GM12878 (cell line): ENCODE measurements around the gene THAP11. TPM values are rescaled to one million over a fixed set of nuclear protein-coding genes. Genes with fewer than 3 reads are reported as not detected.

Experiments used
- ATAC-seq: fragments of 200-7000 bp; cut with Tn5 transposase; 3 replicates; pipeline ENCODE4 v1.9.1; 2020; ENCODE audit warnings: mild to moderate bottlenecking, moderate library complexity
- BruUV-seq: library from RNA; stranded (reverse); fragments of 400-500 nt; replicated peaks from 2 replicates; lab custom pipeline; 2021; lab: Mats Ljungman, UMichigan
- CTCF ChIA-PET: fragments of 300-600 bp; sonication (Branson Sonifier 250); formaldehyde crosslinking; extraction: SDS; loops from one replicate; lab custom pipeline; 2021; ENCODE audit warnings: inconsistent platforms; lab: Yijun Ruan, JAX
- POLR2A ChIA-PET: fragments of 350-600 bp; formaldehyde crosslinking; extraction: SDS; loops from one replicate; lab custom pipeline; 2021; ENCODE audit warnings: inconsistent platforms; lab: Charles Lee
- RAD21 ChIA-PET: fragments of 300-600 bp; sonication (Branson Sonifier 250); formaldehyde crosslinking; loops from one replicate; lab custom pipeline; 2023; ENCODE audit warnings: antibody characterized with exemption; ENCODE audit not compliant: unreplicated experiment; lab: Charles Lee
- SMC1A ChIA-PET: fragments of 300-600 bp; sonication (Branson Sonifier 250); formaldehyde crosslinking; loops from one replicate; lab custom pipeline; 2023; ENCODE audit not compliant: unreplicated experiment, uncharacterized antibody; lab: Charles Lee
- DNase-seq: peaks from one replicate; pipeline ENCODE4 v3.0.0-alpha.2; 2011; ENCODE audit warnings: low read depth, low spot score
- FAIRE-seq: peaks from 3 replicates; lab custom pipeline; 2011; peaks lifted over from hg19 to GRCh38; lab: Jason Lieb, UNC
- H2AFZ ChIP-seq: 2 replicates; pipeline ENCODE4 v1.6.0; 2011; ENCODE audit warnings: low read depth, low read length, control low read depth; ENCODE audit not compliant: control insufficient read depth
- H3K27ac ChIP-seq: 2 replicates; pipeline ENCODE4 v1.5.1; 2011; ENCODE audit warnings: control low read depth; ENCODE audit not compliant: control insufficient read depth, insufficient read depth
- H3K27me3 ChIP-seq, 2 experiments: replicated peaks in 1 of 2; 2 replicates each; pipeline versions ENCODE4 v1.6.0 to v1.6.1; 2011; ENCODE audit warnings: low read length in 1 of 2; ENCODE audit not compliant: control insufficient read depth in 2 of 2, insufficient read depth in 2 of 2
- H3K36me3 ChIP-seq, 2 experiments: 2 replicates each; pipeline ENCODE4 v1.5.1; 2011; ENCODE audit warnings: low read length in 1 of 2; ENCODE audit not compliant: control insufficient read depth in 2 of 2, insufficient read depth in 2 of 2
- H3K4me1 ChIP-seq: 2 replicates; pipeline ENCODE4 v1.6.1; 2011; ENCODE audit warnings: mild to moderate bottlenecking, low read length, moderate library complexity, mixed read lengths; ENCODE audit not compliant: control insufficient read depth, insufficient read depth
- H3K4me2 ChIP-seq: 2 replicates; pipeline ENCODE4 v1.6.0; 2011; ENCODE audit warnings: control low read depth; ENCODE audit not compliant: control insufficient read depth, insufficient read depth
- H3K4me3 ChIP-seq: fragments of 200-600 bp; sonication (generic); 2 replicates; pipeline ENCODE4 v1.5.1; 2016
- H3K79me2 ChIP-seq: 2 replicates; pipeline ENCODE4 v1.6.0; 2011; ENCODE audit warnings: low read length; ENCODE audit not compliant: control insufficient read depth, insufficient read depth
- H3K9ac ChIP-seq: 2 replicates; pipeline ENCODE4 v1.8.0; 2011; ENCODE audit warnings: low read length, control low read depth, mixed read lengths; ENCODE audit not compliant: control insufficient read depth, insufficient read depth
- H3K9me3 ChIP-seq: replicated peaks from 3 replicates; pipeline ENCODE4 v1.5.1; 2011; ENCODE audit warnings: mild to moderate bottlenecking, low read length; ENCODE audit not compliant: control insufficient read depth, insufficient read depth
- H4K20me1 ChIP-seq: 2 replicates; pipeline ENCODE4 v1.6.0; 2011; ENCODE audit not compliant: control insufficient read depth, insufficient read depth
- ATF3 ChIP-seq: IDR thresholded peaks from 2 replicates; pipeline ENCODE4 v1.6.1; 2011; ENCODE audit warnings: low read depth, mild to moderate bottlenecking, low read length, moderate library complexity, borderline replicate concordance; ENCODE audit errors: extremely low read depth
- BCL11A ChIP-seq: IDR thresholded peaks from 2 replicates; pipeline ENCODE4 v1.6.1; 2011; ENCODE audit warnings: low read depth, low read length
- DPF2 ChIP-seq: fragments of 450-650 bp; IDR thresholded peaks from 2 replicates; pipeline ENCODE4 v1.6.1; 2017; ENCODE audit warnings: mild to moderate bottlenecking
- IRF4 ChIP-seq: IDR thresholded peaks from 2 replicates; pipeline ENCODE4 v1.6.1; 2011; ENCODE audit warnings: low read depth, low read length
- NFXL1 ChIP-seq: fragments of 450-650 bp; IDR thresholded peaks from 2 replicates; pipeline ENCODE4 v1.6.1; 2017; ENCODE audit warnings: antibody characterized with exemption, mild to moderate bottlenecking, borderline replicate concordance
- NR2C1 ChIP-seq: fragments of 450-650 bp; IDR thresholded peaks from 2 replicates; pipeline ENCODE4 v1.6.1; 2017; ENCODE audit warnings: antibody characterized with exemption, mild to moderate bottlenecking, moderate library complexity
- PBX3 ChIP-seq: IDR thresholded peaks from 2 replicates; pipeline ENCODE4 v1.6.1; 2011; ENCODE audit warnings: mild to moderate bottlenecking, low read depth, low read length, moderate library complexity; ENCODE audit not compliant: insufficient replicate concordance
- POLR2A ChIP-seq: IDR thresholded peaks from 2 replicates; pipeline ENCODE4 v1.6.1; 2011; ENCODE audit warnings: low read depth, mild to moderate bottlenecking, low read length
- RAD51 ChIP-seq: fragments of 450-650 bp; IDR thresholded peaks from 2 replicates; pipeline ENCODE4 v1.6.1; 2016; ENCODE audit warnings: moderate library complexity, mild to moderate bottlenecking, inconsistent platforms
- RBBP5 ChIP-seq: fragments of 200-600 bp; sonication (generic); conservative IDR thresholded peaks from 2 replicates; pipeline ENCODE4 v1.6.1; 2016
- SMAD1 ChIP-seq: fragments of 450-650 bp; IDR thresholded peaks from 2 replicates; pipeline ENCODE4 v1.6.1; 2018; ENCODE audit warnings: mild to moderate bottlenecking, low read depth; ENCODE audit not compliant: partially characterized antibody
- SMAD5 ChIP-seq: IDR thresholded peaks from 2 replicates; pipeline ENCODE4 v1.6.1; 2016; ENCODE audit warnings: antibody characterized with exemption, low read depth
- SPI1 ChIP-seq: IDR thresholded peaks from 2 replicates; pipeline ENCODE4 v1.6.1; 2011; ENCODE audit warnings: low read depth, mild to moderate bottlenecking, low read length, moderate library complexity, borderline replicate concordance; ENCODE audit not compliant: insufficient read depth
- SUZ12 ChIP-seq: fragments of 200-600 bp; sonication (generic); IDR thresholded peaks from one replicate; pipeline ENCODE4 v1.6.1; 2018; ENCODE audit warnings: antibody characterized with exemption, mild to moderate bottlenecking; ENCODE audit not compliant: unreplicated experiment
- WRNIP1 ChIP-seq: IDR thresholded peaks from 2 replicates; pipeline ENCODE4 v1.6.1; 2011; ENCODE audit warnings: low read depth, low read length, improper control_type of control experiment, borderline replicate concordance
- WGBS: methylation state at CpG from one replicate; pipeline ENCODE4 v1.1.6; 2016; ENCODE audit warnings: low lambda C conversion rate; ENCODE audit not compliant: insufficient replicate concordance, insufficient coverage; ENCODE audit errors: missing lambda C conversion rate; 5-methylcytosine and 5-hydroxymethylcytosine counted together
- in situ Hi-C: fragments of 300-500 bp; cut with MboI; formaldehyde crosslinking; loops from 9 replicates; pipeline ENCODE4 v1.14.3; 2018; ENCODE audit warnings: mixed read lengths
- intact Hi-C: fragments of 100-400 bp; cut with micrococcal nuclease; formaldehyde crosslinking; loops from one replicate; pipeline ENCODE4 v1.14.2; 2022; ENCODE audit not compliant: unreplicated experiment
- polyA plus RNA-seq, 11 experiments: library from polyadenylated mRNA; depleted of rRNA in 4 of 11; unstranded in 6 of 11; stranded (reverse) in 5 of 11; fragments of >200 nt; fragmentation: Nextera tagmentation in 4 of 11; fragmentation: Illumina TruSeq in 1 of 11; extraction: Ambion mirVana in 4 of 11; extraction: Trizol in 1 of 11; gene quantifications; 1 replicate in 1 of 11; 2 replicates in 10 of 11; pipeline versions ENCODE4 v1.2.1 to v1.2.3, GENCODE V29; 2011 to 2016; ENCODE audit warnings: inconsistent platforms in 2 of 11, missing spikeins in 2 of 11, low read depth in 1 of 11
- total RNA-seq, 4 experiments: library from RNA; depleted of rRNA in 3 of 4; stranded (reverse); fragments of >200 nt in 3 of 4; fragmentation: Illumina TruSeq in 1 of 4; extraction: Trizol in 1 of 4; gene quantifications; 2 replicates each; pipeline versions ENCODE4 v1.2.1 to v1.2.3, GENCODE V29; 2013 to 2021
- TF ChIP-seq, protein P1 (sequence below): IDR thresholded peaks from 2 replicates; pipeline ENCODE4 v1.6.1; 2011; ENCODE audit warnings: borderline replicate concordance, low read depth, mild to moderate bottlenecking, moderate library complexity, low read length; ENCODE audit not compliant: insufficient read depth, poor library complexity, severe bottlenecking
- TF ChIP-seq, protein P2 (sequence below): fragments of 450-650 bp; IDR thresholded peaks from 2 replicates; pipeline ENCODE4 v1.6.1; 2017; ENCODE audit warnings: antibody characterized with exemption, mild to moderate bottlenecking, moderate library complexity

THAP11 gene
- total and polyA plus RNA-seq, 10 of the 15 experiments (the other 5 are each of a cell fraction or from before 2014, with no cell fraction given), result 2.5 to 36.7 (median 21.4) TPM

DNA sequence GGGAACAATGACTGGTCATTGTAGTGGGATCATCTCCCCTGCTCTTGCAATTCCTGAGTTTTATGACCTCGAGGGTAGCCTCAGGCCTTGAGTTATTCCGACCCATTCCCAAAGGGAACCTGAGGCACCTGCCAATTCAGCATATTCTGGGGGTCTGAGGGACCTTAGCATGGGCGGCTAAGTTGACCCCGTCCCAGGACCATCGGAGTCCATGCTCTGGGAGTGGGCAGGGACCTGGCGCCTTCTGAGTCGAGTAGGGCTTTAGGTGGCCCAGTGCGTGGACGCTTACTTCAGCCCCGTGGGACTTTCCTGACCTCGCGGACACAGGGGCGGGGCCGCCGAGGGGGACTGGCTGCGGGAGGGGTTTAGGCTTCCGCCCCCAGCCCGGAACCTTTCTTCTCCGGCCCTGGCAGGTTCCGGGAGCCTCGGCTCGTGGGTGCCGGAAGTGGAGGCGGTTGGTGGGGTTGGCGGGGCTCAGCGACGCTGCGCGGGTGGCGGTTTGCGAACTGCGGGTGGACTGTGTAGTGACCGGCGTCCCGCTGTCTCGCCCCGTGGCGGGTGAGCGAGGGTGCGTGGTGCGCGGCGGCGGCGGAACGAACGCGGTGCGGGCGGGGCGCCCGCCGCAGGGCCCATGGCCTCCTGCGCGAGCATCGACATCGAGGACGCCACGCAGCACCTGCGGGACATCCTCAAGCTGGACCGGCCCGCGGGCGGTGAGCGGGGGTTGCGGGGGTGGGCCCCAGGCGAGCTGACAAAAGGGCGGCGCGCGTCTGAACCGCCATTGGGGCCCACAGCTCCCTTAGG is 30.7 kb downstream of the THAP11 start, which contains the start of gene EDC4:
Gene EDC4 (plus strand): TSS at position 422 of the 804 bp plus-strand sequence. CDS start 210 bp downstream, at position 632.
- ATAC-seq (peak; percentile 97), DNase-seq (peak; percentile 48), FAIRE-seq (no peak)
- peak within 1 kb of the TSS; percentile 96 for H3K9ac ChIP-seq
- H3K4me2 ChIP-seq, result peak within 1 kb of the TSS; percentile 94
- H4K20me1 ChIP-seq, result peaks cover 4% of the 10 kb centered on the region
- BruUV-seq, result no TSS peak
- peak within 1 kb of the TSS; percentile 95 for H2AFZ ChIP-seq
- peaks cover 19% of the 10 kb centered on the region in 2 experiments; a peak in 3 of 4 replicates for H3K36me3 ChIP-seq
- peak within 1 kb of the TSS; percentile 78 for H3K27ac ChIP-seq
- peak within 1 kb of the TSS; percentile 92 for H3K4me3 ChIP-seq
- WGBS, result 5% methylated on average over 49 of the region's 72 CpGs
- POLR2A ChIA-PET, result interaction anchor here (0.5 to 1.2 kb wide), 6 partner anchors 14 to 150 kb away, joined by 3 to 4 read pairs (median 3); partner anchors contain the start of genes DDX28, DUS2 and NUTF2
- H3K79me2 ChIP-seq, result peaks cover 28% of the 10 kb centered on the region
- intact Hi-C loops (loop anchor here (1.0 kb wide), 1 partner anchor 27 kb away; the partner anchor contains the start of gene NUTF2), in situ Hi-C loops (no loop called here)
- H3K4me1 ChIP-seq, result peaks cover 10% of the 10 kb centered on the region
- no peaks in the 10 kb centered on the region for H3K27me3 ChIP-seq
- SMC1A ChIA-PET, result interaction anchor here (0.9 to 1.2 kb wide), 3 partner anchors 27 to 57 kb away, joined by 5 read pairs; partner anchors contain the start of gene NUTF2
- RAD21 ChIA-PET, result interaction anchor here (0.6 to 1.6 kb wide), 5 partner anchors 18 to 201 kb away, joined by 3 to 4 read pairs (median 3); partner anchors contain the start of gene PSKH1
- no peaks in the 10 kb centered on the region for H3K9me3 ChIP-seq
- CTCF ChIA-PET, result interaction anchor here (0.6 to 4.1 kb wide), 4 partner anchors 13 to 118 kb away, joined by 3 to 39 read pairs (median 6); partner anchors contain the start of gene NRN1L
- TF ChIP-seq RAD51 (no peak), PBX3 (no peak), IRF4 (no peak), BCL11A (no peak), POLR2A (peak; percentile 96), RBBP5 (no peak), WRNIP1 (no peak), SMAD1 (peak; percentile 13), NFXL1 (no peak), SPI1 (no peak), DPF2 (peak; percentile 89), NR2C1 (peak; percentile 88), ATF3 (no peak), SMAD5 (peak; percentile 54; the same call in 1 of the 2 replicates), SUZ12 (no peak)
- TF ChIP-seq, protein P1, sequence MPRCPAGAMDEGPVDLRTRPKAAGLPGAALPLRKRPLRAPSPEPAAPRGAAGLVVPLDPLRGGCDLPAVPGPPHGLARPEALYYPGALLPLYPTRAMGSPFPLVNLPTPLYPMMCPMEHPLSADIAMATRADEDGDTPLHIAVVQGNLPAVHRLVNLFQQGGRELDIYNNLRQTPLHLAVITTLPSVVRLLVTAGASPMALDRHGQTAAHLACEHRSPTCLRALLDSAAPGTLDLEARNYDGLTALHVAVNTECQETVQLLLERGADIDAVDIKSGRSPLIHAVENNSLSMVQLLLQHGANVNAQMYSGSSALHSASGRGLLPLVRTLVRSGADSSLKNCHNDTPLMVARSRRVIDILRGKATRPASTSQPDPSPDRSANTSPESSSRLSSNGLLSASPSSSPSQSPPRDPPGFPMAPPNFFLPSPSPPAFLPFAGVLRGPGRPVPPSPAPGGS, result peak; percentile 93
- TF ChIP-seq, protein P2, sequence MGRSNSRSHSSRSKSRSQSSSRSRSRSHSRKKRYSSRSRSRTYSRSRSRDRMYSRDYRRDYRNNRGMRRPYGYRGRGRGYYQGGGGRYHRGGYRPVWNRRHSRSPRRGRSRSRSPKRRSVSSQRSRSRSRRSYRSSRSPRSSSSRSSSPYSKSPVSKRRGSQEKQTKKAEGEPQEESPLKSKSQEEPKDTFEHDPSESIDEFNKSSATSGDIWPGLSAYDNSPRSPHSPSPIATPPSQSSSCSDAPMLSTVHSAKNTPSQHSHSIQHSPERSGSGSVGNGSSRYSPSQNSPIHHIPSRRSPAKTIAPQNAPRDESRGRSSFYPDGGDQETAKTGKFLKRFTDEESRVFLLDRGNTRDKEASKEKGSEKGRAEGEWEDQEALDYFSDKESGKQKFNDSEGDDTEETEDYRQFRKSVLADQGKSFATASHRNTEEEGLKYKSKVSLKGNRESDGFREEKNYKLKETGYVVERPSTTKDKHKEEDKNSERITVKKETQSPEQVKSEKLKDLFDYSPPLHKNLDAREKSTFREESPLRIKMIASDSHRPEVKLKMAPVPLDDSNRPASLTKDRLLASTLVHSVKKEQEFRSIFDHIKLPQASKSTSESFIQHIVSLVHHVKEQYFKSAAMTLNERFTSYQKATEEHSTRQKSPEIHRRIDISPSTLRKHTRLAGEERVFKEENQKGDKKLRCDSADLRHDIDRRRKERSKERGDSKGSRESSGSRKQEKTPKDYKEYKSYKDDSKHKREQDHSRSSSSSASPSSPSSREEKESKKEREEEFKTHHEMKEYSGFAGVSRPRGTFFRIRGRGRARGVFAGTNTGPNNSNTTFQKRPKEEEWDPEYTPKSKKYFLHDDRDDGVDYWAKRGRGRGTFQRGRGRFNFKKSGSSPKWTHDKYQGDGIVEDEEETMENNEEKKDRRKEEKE, result no peak
